Breast epithelium (tissue), 3 donors: Measurements from ENCODE around the gene ARHGEF7.

Experiments
- POLR2AphosphoS5 ChIP-seq, 3 donors: sonication (generic); formaldehyde crosslinking; IDR thresholded peaks; one replicate each; pipeline ENCODE4 v1.6.1; 2017; ENCODE audit warnings: antibody characterized with exemption in 3 of 3
- TF ChIP-seq, protein P1 (sequence below), 3 donors: fragments of 450-650 bp; IDR thresholded peaks; one replicate each; pipeline ENCODE4 v1.5.1; 2016 to 2017; ENCODE audit warnings: antibody characterized with exemption in 3 of 3, mild to moderate bottlenecking in 3 of 3, moderate library complexity in 3 of 3

DNA sequence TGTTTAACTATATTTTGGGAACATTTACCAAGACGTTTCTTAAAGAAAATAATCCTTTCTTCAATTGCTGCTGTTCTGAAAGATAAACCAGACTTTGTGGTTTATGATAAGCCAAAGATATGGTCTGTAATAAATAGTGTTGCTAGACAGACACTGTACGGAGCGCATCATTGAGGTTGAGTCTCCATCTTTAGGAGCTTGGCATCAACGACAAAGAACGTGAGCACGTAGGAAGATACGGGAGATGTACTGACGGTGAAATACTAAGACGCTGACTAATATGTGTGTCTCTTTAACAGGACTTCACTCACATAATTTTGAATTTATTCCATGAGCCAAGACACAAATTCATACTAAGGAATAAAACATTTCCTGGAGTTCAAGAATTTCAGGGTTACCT, 221.6 kb downstream of the ARHGEF7 start:
- TF ChIP-seq, protein P1, sequence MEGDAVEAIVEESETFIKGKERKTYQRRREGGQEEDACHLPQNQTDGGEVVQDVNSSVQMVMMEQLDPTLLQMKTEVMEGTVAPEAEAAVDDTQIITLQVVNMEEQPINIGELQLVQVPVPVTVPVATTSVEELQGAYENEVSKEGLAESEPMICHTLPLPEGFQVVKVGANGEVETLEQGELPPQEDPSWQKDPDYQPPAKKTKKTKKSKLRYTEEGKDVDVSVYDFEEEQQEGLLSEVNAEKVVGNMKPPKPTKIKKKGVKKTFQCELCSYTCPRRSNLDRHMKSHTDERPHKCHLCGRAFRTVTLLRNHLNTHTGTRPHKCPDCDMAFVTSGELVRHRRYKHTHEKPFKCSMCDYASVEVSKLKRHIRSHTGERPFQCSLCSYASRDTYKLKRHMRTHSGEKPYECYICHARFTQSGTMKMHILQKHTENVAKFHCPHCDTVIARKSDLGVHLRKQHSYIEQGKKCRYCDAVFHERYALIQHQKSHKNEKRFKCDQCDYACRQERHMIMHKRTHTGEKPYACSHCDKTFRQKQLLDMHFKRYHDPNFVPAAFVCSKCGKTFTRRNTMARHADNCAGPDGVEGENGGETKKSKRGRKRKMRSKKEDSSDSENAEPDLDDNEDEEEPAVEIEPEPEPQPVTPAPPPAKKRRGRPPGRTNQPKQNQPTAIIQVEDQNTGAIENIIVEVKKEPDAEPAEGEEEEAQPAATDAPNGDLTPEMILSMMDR (IDR thresholded peaks at IDR 0.05): no peak
- TF ChIP-seq POLR2AphosphoS5 (IDR thresholded peaks at IDR 0.05): no peak
